MM.1S (cell line): Measurements from ENCODE around the gene NRIP3.
"Not testable (repeated sequence)": the region's sequence is repeated elsewhere in the genome, so short reads cannot be mapped to it uniquely, and the experiment has no call there.

Experiments used
- DNase-seq: peaks from one replicate; pipeline ENCODE4 v3.0.0-alpha.2; 2015
- H2AFZ ChIP-seq: fragments of 300-600 bp; sonication (generic); 2 replicates; pipeline ENCODE4 v1.6.0; 2016; ENCODE audit warnings: antibody characterized with exemption, low read length
- H3F3A ChIP-seq: fragments of 300-600 bp; sonication (generic); 2 replicates; pipeline ENCODE4 v1.6.1; 2016; ENCODE audit warnings: mild to moderate bottlenecking, antibody characterized with exemption, low read length, moderate library complexity, mixed read lengths; ENCODE audit not compliant: insufficient read depth
- H3K27ac ChIP-seq: fragments of 300-600 bp; sonication (generic); 2 replicates; pipeline ENCODE4 v1.5.1; 2016; ENCODE audit warnings: mild to moderate bottlenecking, low read length
- H3K27me3 ChIP-seq: fragments of 300-600 bp; sonication (generic); replicated peaks from 2 replicates; pipeline ENCODE4 v1.6.0; 2016; ENCODE audit warnings: low read length; ENCODE audit not compliant: insufficient read depth
- H3K36me3 ChIP-seq: fragments of 300-600 bp; sonication (generic); replicated peaks from 2 replicates; pipeline ENCODE4 v1.6.1; 2016; ENCODE audit warnings: mild to moderate bottlenecking, low read length, mixed read lengths; ENCODE audit not compliant: insufficient read depth
- H3K4me1 ChIP-seq: fragments of 300-600 bp; sonication (generic); 2 replicates; pipeline ENCODE4 v1.6.1; 2016; ENCODE audit warnings: low read length, mixed read lengths
- H3K4me2 ChIP-seq: fragments of 300-600 bp; sonication (generic); 2 replicates; pipeline ENCODE4 v1.6.0; 2016; ENCODE audit warnings: low read depth, low read length
- H3K4me3 ChIP-seq: fragments of 300-600 bp; sonication (generic); 2 replicates; pipeline ENCODE4 v1.5.1; 2016; ENCODE audit warnings: low read length, mixed read lengths
- H3K79me2 ChIP-seq: fragments of 300-600 bp; sonication (generic); 2 replicates; pipeline ENCODE4 v1.6.1; 2016; ENCODE audit warnings: mixed run types, low read length, mixed read lengths
- H3K9ac ChIP-seq: fragments of 300-600 bp; sonication (generic); 2 replicates; pipeline ENCODE4 v1.6.1; 2016; ENCODE audit warnings: low read length, mixed read lengths
- H3K9me2 ChIP-seq: fragments of 300-600 bp; sonication (generic); replicated peaks from 2 replicates; pipeline ENCODE4 v1.6.1; 2016; ENCODE audit warnings: mild to moderate bottlenecking, low read length, mixed read lengths; ENCODE audit not compliant: insufficient read depth
- H3K9me3 ChIP-seq: fragments of 300-600 bp; sonication (generic); replicated peaks from 2 replicates; pipeline ENCODE4 v1.6.1; 2016; ENCODE audit warnings: mild to moderate bottlenecking, low read length, mixed read lengths; ENCODE audit not compliant: insufficient read depth
- H4K20me1 ChIP-seq: fragments of 300-600 bp; sonication (generic); 2 replicates; pipeline ENCODE4 v1.6.1; 2016; ENCODE audit warnings: mild to moderate bottlenecking, low read length, moderate library complexity, mixed read lengths; ENCODE audit not compliant: insufficient read depth
- CTCF ChIP-seq: fragments of 300-600 bp; sonication (generic); IDR thresholded peaks from 2 replicates; pipeline ENCODE4 v1.5.1; 2016; ENCODE audit warnings: antibody characterized with exemption, low read length, mixed read lengths
- EZH2 ChIP-seq: fragments of 300-600 bp; sonication (generic); optimal IDR thresholded peaks from 2 replicates; pipeline ENCODE3; 2017; ENCODE audit warnings: low read depth, mild to moderate bottlenecking, antibody characterized with exemption, low read length, mixed read lengths
- EZH2phosphoT487 ChIP-seq: fragments of 300-600 bp; sonication (generic); IDR thresholded peaks from 2 replicates; pipeline ENCODE4 v1.6.1; 2018; ENCODE audit warnings: antibody characterized with exemption, low read length

The NRIP3 gene

DNA sequence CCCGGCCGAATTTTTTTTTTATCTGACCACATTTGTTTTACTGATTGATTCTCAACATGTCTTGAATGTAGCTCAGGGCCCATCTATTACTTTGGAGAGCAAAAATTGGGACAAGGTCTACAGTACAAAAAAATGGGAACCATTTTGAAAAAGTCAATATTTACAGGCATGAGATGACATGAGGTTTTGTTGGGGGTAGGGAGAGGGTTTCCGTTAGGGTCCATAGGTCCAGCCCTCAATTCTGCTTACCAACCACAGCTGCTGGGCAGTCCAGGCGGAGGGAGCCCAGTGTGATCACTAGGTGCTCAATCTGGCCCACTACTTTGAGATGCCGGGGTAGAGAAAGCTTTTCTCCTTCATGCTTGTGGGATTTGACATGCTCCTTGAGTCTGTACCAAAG, 18.3 kb downstream of the NRIP3 start:
- H3K27ac ChIP-seq = no peak overlapping the region
- H3K4me2 ChIP-seq = no peak overlapping the region
- no peak overlapping the region for H2AFZ ChIP-seq
- no peaks in the 10 kb centered on the region for H3K79me2 ChIP-seq
- H3K4me3 ChIP-seq = no peak overlapping the region
- H3K9ac ChIP-seq = no peak overlapping the region
- no peaks in the 10 kb centered on the region for H3K4me1 ChIP-seq
- H3K9me3 ChIP-seq = no peaks in the 10 kb centered on the region
- DNase-seq = no peak
- TF ChIP-seq EZH2 = no peak
- no peak for TF ChIP-seq EZH2phosphoT487
- TF ChIP-seq CTCF = no peak
- H3F3A ChIP-seq = no peaks in the 10 kb centered on the region
- H3K27me3 ChIP-seq = no peaks in the 10 kb centered on the region
- H4K20me1 ChIP-seq = no peaks in the 10 kb centered on the region
- no peaks in the 10 kb centered on the region for H3K9me2 ChIP-seq
- H3K36me3 ChIP-seq = no peaks in the 10 kb centered on the region

- no peak for TF ChIP-seq EZH2phosphoT487
- TF ChIP-seq CTCF = no peak
- TF ChIP-seq EZH2 = no peak
- no peaks in the 10 kb centered on the region for H3K9me3 ChIP-seq
Measured at GRCh38 chr11:8983552-8983951, 20.2 kb downstream of the NRIP3 start.

DNA sequence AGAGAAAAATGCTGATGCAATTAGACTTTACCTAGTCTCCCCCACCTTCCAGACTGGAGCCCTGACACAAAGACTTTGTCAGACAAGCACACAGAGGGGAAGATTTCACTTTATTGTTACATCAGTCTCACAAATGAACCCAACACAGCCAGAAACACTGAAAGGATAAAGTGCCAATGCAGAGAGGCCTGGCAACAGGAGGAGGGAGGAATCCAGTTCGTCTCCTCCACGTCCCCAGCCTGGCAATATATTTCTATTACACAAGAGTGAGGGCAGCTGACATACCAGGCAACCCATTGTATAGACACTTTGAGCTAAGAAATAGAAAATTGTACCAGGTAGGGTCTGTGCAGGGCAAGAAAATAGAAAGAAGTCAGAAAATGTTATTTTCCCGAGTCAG, 23.3 kb downstream of the NRIP3 start:
- H3K4me1 ChIP-seq = no peaks in the 10 kb centered on the region
- no peak overlapping the region for H3K9ac ChIP-seq
- H3F3A ChIP-seq = no peaks in the 10 kb centered on the region
- H3K27me3 ChIP-seq = no peaks in the 10 kb centered on the region
- H3K36me3 ChIP-seq = no peaks in the 10 kb centered on the region
- no peaks in the 10 kb centered on the region for H4K20me1 ChIP-seq
- TF ChIP-seq CTCF = no peak
- TF ChIP-seq EZH2phosphoT487 = no peak
- TF ChIP-seq EZH2 = no peak
- DNase-seq = no peak
- no peak overlapping the region for H3K4me3 ChIP-seq
- H3K4me2 ChIP-seq = no peak overlapping the region
- no peaks in the 10 kb centered on the region for H3K79me2 ChIP-seq
- H3K9me2 ChIP-seq = no peaks in the 10 kb centered on the region
- no peaks in the 10 kb centered on the region for H3K9me3 ChIP-seq
- no peak overlapping the region for H2AFZ ChIP-seq
- no peak overlapping the region for H3K27ac ChIP-seq

More at GRCh38 chr11:8983552-8983951, 20.2 kb downstream of the NRIP3 start:
- H3K27ac ChIP-seq = no peak overlapping the region
- no peak overlapping the region for H3K4me3 ChIP-seq
- H3K36me3 ChIP-seq = no peaks in the 10 kb centered on the region
- H3K4me1 ChIP-seq = no peaks in the 10 kb centered on the region
- no peak overlapping the region for H3K4me2 ChIP-seq
- H3K9me2 ChIP-seq = no peaks in the 10 kb centered on the region
- H3F3A ChIP-seq = no peaks in the 10 kb centered on the region
- H2AFZ ChIP-seq = no peak overlapping the region
- no peak overlapping the region for H3K9ac ChIP-seq
- no peaks in the 10 kb centered on the region for H3K27me3 ChIP-seq
- H3K79me2 ChIP-seq = no peaks in the 10 kb centered on the region
- H4K20me1 ChIP-seq = no peaks in the 10 kb centered on the region
- no peak for DNase-seq

GRCh38 chr11:8979365-8979764, 24.4 kb downstream of the NRIP3 start:
- not testable (repeated sequence) for DNase-seq, H3K4me1 ChIP-seq, H3K79me2 ChIP-seq, H3K36me3 ChIP-seq, H3K27me3 ChIP-seq, H3K9me2 ChIP-seq, H3K9me3 ChIP-seq, H3F3A ChIP-seq, H3K27ac ChIP-seq, H3K9ac ChIP-seq, H3K4me3 ChIP-seq, H3K4me2 ChIP-seq, H4K20me1 ChIP-seq, H2AFZ ChIP-seq
